Germinal center (tissue), 1 donor: ENCODE results near the gene ANKRD50.
A peak's percentile ranks its signal among the peaks of the same experiment; 100 is the strongest.

Experiments
- DNase-seq: peaks from one replicate; pipeline ENCODE4 v3.0.0; 2012; ENCODE audit warnings: mixed read lengths, low spot score

The ANKRD50 gene

GRCh38 chr4:124712372-124713184 is at the start of gene ANKRD50:
Gene ANKRD50, minus strand, starts transcription at chr4:124712732. Its CDS starts 2,221 bp downstream, at chr4:124710511.
- DNase-seq: peak; percentile 74

GRCh38 chr4:124757126-124757525 is 44.6 kb upstream of the ANKRD50 start:
- no peak for DNase-seq

- DNase-seq: no peak
Measured at GRCh38 chr4:124754681-124755080, 42.1 kb upstream of the ANKRD50 start.

GRCh38 chr4:124753941-124754581 is 41.5 kb upstream of the ANKRD50 start:
- DNase-seq: no peak

GRCh38 chr4:124749421-124749820 is 36.9 kb upstream of the ANKRD50 start:
- no peak for DNase-seq

- DNase-seq: no peak
Measured at GRCh38 chr4:124748965-124749364, 36.4 kb upstream of the ANKRD50 start.

- no peak for DNase-seq
Measured at GRCh38 chr4:124745985-124746801, 33.7 kb upstream of the ANKRD50 start.

GRCh38 chr4:124743711-124744110 is 31.2 kb upstream of the ANKRD50 start:
- DNase-seq: no peak

- DNase-seq: no peak
Measured at GRCh38 chr4:124740501-124740900, 28.0 kb upstream of the ANKRD50 start.

- DNase-seq: no peak
Measured at GRCh38 chr4:124738994-124739393, 26.5 kb upstream of the ANKRD50 start.

- DNase-seq: no peak
Measured at GRCh38 chr4:124737619-124738018, 25.1 kb upstream of the ANKRD50 start.

- no peak for DNase-seq
Measured at GRCh38 chr4:124736526-124736925, 24.0 kb upstream of the ANKRD50 start.

GRCh38 chr4:124727331-124727890 is 14.9 kb upstream of the ANKRD50 start:
- no peak for DNase-seq

GRCh38 chr4:124726269-124726668 is 13.7 kb upstream of the ANKRD50 start:
- no peak for DNase-seq

GRCh38 chr4:124722071-124722470 is 9.5 kb upstream of the ANKRD50 start:
- DNase-seq: no peak

- no peak for DNase-seq
Measured at GRCh38 chr4:124717101-124717500, 4.6 kb upstream of the ANKRD50 start.

GRCh38 chr4:124713185-124713592 is 657 bp upstream of the ANKRD50 start:
- peak; percentile 2 for DNase-seq

- DNase-seq: no peak
Measured at GRCh38 chr4:124711471-124712371, 811 bp downstream of the ANKRD50 start.

GRCh38 chr4:124710911-124711310 is 1.6 kb downstream of the ANKRD50 start:
- no peak for DNase-seq

GRCh38 chr4:124710015-124710741 is 2.4 kb downstream of the ANKRD50 start:
- DNase-seq: no peak
